Measurements from ENCODE around the gene KIF21B. TPM values are rescaled to one million over a fixed set of nuclear protein-coding genes. Genes with fewer than 3 reads are reported as not detected.
A peak's percentile ranks its signal among the peaks of the same experiment; 100 is the strongest.

Gene KIF21B
- total and polyA plus RNA-seq, 9 of the 15 experiments (the other 6 are each of a cell fraction or from before 2014, with no cell fraction given) = 0.46 to 13.4 (median 5.9) TPM

GRCh38 chr1:201016943-201017827, 6.3 kb downstream of the KIF21B start:
- Histone ChIP-seq H3K27me3 (ENCODE audit: control insufficient read depth in 2 of 2, insufficient read depth in 2 of 2, low read length in 2 of 2) (no peaks in the 10 kb centered on the region), H3K27ac (ENCODE audit: extremely low read depth, low read depth, low read length) (no peak overlapping the region; the same call in 2 of the 3 replicates), H3K36me3 (ENCODE audit: control insufficient read depth, insufficient read depth, low read length) (no peaks in the 10 kb centered on the region), H3K4me3 (no peak overlapping the region), H4K20me1 (replicated peaks; ENCODE audit: control insufficient read depth, insufficient read depth, low read length) (no peaks in the 10 kb centered on the region), H2AFZ (ENCODE audit: low read depth, low read length) (no peak overlapping the region), H3K9ac (ENCODE audit: insufficient read depth in 1 of 2, low read depth in 2 of 2, low read length in 2 of 2) (peak overlapping the region in 1 of 2 experiments; percentile 32; a peak in 1 of 4 replicates), H3K9me1 (ENCODE audit: control insufficient read depth, insufficient read depth, low read length) (no peaks in the 10 kb centered on the region), H3K4me2 (ENCODE audit: insufficient read depth, low read length) (no peak overlapping the region), H3K79me2 (ENCODE audit: control insufficient read depth, insufficient read depth, low read length) (peaks cover 8% of the 10 kb centered on the region), H3K9me3 (replicated peaks; ENCODE audit: control insufficient read depth, insufficient read depth, low read depth, low read length) (no peaks in the 10 kb centered on the region), H3K4me1 (replicated peaks in 1 of 2; ENCODE audit: control insufficient read depth in 2 of 2, insufficient read depth in 2 of 2, low read length in 2 of 2) (peaks cover 74 to 96% of the 10 kb centered on the region in 2 experiments)
- DNase-seq (ENCODE audit: extremely low read depth in 1 of 4, low spot score in 3 of 4) (no peak), FAIRE-seq (no peak), ATAC-seq (no peak)
- CTCF ChIA-PET (ENCODE audit: low intra/inter-chr PET ratio) = no interaction called here
- TF ChIP-seq RBFOX2 (IDR thresholded peaks at IDR 0.05; ENCODE audit: low read depth, low read length) = 0 out of 2 replicates have a peak, but pooled peaks have one; percentile 16
- 0 out of 4 replicates have a peak, but pooled peaks of 1 of the 2 experiments have one; percentile 21 for TF ChIP-seq RCOR1 (IDR thresholded peaks at IDR 0.05; ENCODE audit: borderline replicate concordance in 1 of 2, low read depth in 2 of 2, low read length in 2 of 2)
- TF ChIP-seq GTF2B (IDR thresholded peaks at IDR 0.05; ENCODE audit: extremely low read depth, insufficient read length) = no peak
- BruUV-seq (replicated peaks) = no TSS peak
- in situ Hi-C loops (cut with MboI) (no loop called here), intact Hi-C loops (cut with micrococcal nuclease) (no loop called here)
- WGBS (ENCODE audit: insufficient coverage, low coverage, missing lambda C conversion rate) = 85% methylated on average over 8 of the region's 9 CpGs
- POLR2A ChIA-PET = interaction anchor here (0.6 to 3.1 kb wide), 4 partner anchors 8 to 771 kb away, joined by 3 to 11 read pairs (median 3); no protein-coding TSS in a partner anchor
